Endometrial microvascular endothelial cells (primary cell): Measurements from ENCODE around the gene NKAIN4. TPM values are rescaled to one million over a fixed set of nuclear protein-coding genes. Genes with fewer than 3 reads are reported as not detected.

Source experiments
- in situ Hi-C: cut with HindIII; loops from 2 replicates; pipeline ENCODE4 v1.10.0; 2017; ENCODE audit warnings: low sequenced_read_pairs, low pct_unique_long_range_greater_than_20kb; ENCODE audit errors: inconsistent ontology term
- total RNA-seq: library from RNA; depleted of rRNA; stranded (reverse); fragments of >200 nt; gene quantifications from one replicate; pipeline ENCODE4 v1.2.3, GENCODE V29; 2015; ENCODE audit errors: inconsistent ontology term

NKAIN4 gene
- total RNA-seq, 1 donor from 2014 or later: not detected

DNA sequence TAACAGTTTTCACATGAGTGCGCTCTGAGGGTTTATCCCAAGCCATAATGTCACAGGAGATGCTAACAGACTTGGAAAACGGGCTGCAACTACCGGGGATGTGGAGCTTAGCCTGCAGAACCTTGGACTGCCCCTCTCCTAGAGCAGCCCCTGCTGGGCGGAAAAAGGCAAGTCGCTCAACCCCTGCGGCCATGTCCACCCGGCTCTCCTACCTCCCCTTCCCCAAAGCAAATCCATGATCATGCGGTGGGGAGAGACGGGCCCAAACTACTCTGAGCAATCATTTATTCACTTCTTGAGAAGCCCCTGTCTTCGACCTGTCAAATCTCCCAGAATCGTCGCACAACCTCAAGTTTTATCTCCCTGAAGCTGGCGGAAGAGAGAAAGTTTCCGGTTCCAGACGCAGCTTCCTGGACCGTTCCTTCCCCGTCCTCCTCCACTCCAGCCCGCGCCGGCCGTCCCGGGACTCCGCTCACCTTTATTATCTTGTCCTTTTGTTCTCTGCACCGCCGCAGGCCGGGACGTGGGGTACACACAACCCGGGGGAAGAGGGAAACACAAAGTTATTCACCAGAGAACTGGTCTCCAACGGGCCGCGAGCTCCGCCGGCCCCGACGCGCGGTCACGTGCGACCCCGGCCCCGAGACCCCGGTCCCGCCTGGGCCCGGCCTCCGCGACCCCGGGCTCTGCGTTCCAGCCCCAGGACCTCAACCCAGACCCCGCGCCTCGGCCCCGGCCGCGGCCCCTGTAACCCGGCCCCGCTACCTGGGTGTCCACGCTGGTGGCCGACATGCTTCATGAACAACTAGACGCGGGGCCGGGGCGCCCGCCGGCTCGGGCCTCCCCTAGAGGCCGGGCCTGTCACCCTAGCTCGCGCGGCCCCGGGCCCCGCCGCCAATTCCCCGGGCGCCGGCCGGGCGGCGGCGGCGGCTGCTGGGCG, 38.9 kb downstream of the NKAIN4 start:
- in situ Hi-C loops: no loop called here

GRCh38 chr20:63214514-63214913, 39.7 kb downstream of the NKAIN4 start:
- in situ Hi-C loops: no loop called here

- in situ Hi-C loops: no loop called here
These were observed 41.5 kb downstream of the NKAIN4 start for GRCh38 chr20:63212792-63213191.

GRCh38 chr20:63212393-63212730, 41.9 kb downstream of the NKAIN4 start:
- in situ Hi-C loops: no loop called here

GRCh38 chr20:63210011-63210605, 44.2 kb downstream of the NKAIN4 start:
- in situ Hi-C loops: no loop called here

DNA sequence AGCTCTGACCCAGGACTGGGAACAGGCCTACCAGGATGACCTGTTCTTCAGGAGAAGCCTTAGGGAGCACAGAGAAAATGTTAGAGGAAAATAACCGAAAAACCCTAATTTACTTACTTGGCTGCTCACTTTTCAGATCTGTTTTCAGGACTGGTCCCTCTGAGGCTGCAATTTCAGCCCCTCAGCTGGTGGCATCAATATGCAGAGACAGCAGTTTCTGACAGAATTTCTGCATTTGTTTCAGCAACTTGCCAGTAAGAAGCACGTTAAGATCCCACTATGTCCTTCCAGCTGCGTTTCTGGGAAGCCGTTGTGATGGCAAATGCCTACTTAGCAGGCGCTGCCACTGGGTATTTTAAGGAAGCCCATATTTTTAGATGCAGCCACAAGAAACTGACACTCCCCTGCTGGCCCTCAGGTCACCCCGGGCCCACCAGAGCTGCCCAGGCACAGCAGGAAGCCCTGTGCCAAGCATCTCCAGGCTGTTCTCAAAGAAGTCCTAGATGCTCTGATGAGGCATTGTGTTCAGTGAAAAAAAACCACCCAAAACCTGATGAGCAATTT, 45.8 kb downstream of the NKAIN4 start:
- in situ Hi-C loops: no loop called here

DNA sequence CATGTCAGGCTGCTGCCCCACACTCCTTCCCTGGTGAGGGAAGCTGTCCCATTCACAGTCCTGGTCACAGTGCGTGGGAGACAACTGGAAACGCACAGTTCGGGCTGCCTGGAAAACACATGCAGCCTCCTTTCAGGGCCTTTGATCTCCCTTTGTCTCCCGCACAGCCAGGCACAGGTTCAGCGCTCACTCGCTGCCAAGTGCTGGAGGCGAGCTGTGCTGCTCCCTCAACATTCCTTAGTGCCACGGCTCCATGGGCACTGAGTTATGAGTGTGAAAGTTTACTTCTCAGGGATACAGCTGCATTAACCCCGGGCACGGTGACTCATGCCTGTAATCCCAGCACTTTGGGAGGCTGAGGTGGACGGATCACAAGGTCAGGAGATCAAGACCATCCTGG, 47.4 kb downstream of the NKAIN4 start:
- in situ Hi-C loops: no loop called here

DNA sequence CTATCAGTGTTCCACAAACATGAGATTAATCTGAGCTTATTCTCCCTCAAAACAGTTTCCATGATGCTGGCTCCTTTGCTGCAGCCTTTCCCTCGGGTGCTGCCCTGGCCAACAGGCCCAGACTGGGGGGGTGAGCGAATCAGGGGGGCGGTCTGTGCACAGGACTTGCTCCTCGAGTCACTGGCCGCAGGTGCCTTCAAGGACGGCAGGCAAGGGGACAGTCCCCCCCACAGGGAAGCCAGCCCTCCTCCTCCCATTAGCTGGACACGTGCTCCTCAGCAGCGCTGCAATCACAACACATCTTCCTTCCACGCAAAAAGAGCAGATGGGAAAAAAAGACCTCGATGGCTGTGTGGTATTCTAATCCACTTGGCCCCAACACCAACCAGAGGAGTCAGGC, 48.4 kb downstream of the NKAIN4 start:
- in situ Hi-C loops: no loop called here

DNA sequence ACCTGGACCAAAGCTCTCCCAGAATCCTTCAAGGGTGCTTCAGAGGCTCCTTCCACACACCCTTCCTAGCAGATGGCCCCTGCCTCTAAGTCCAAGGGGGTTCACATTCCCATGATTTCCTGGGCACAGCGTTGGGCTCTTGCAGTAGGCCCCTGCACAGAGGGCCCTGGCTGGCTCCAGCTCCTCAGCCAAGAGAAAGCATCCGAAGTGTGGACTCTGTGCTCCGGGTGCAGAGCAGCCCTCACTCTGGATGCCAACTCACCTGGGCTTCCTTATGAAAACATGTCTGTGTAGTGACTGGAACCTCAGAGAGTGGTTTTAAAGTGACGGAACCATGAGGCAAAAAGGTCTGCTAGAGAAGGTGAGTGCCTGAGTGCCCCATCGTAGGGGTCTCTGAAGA, 49.9 kb downstream of the NKAIN4 start:
- in situ Hi-C loops: no loop called here

DNA sequence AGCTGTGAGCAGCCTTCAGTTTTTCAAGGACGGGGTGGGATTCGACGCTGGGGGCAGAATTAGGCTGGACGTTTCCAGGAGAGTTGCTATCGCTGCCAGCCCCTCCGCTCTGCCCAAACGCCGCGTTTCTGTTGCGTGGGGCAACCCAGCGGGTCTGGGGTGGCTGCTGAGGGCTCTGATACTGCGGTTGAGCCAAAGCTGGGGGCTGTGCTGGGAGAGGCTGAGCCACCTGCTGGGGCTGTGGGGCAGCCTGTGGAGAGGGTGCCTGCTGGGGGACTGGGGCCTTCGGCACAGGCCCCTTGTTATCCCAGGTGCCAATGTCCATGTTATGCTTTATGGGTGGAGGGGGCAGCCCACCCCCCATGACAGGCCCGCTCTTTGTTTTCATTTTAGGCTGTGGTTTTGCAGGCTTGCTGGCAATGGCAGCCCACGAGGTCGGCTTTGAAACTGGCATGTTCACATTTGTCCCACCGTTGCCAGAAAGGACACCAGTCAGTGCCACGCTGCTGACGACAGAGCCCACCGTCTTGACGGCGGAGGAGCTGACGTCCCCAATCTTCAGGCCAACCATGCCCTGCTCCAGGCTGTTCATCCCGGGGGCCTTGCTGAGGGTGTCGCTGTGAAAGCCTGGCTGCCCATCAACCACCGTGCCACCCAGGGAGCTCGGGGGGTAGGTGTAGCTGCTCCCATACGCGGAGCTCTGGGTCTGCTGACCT, 51.3 kb downstream of the NKAIN4 start:
- in situ Hi-C loops: no loop called here

DNA sequence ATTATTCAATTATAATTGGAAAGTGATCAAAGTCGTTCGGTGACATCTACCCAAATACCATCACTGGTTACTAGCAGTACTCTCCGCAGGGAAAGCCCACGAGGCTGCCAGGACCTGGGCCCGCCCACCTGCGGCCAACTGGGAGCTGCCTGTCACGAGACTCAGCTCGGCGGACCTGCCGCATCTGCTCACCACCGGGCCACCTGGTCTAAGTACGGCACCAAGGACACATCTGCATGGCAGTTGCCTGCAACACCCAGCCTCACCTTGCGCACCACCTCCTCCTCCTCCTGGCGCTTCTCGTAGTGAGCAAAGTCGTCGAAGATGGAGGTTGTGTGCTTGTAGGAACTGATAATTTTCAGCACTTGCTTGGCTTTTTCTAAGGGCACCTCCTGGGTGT, 52.2 kb downstream of the NKAIN4 start:
- in situ Hi-C loops: no loop called here

- in situ Hi-C loops: no loop called here
These were observed 55.7 kb downstream of the NKAIN4 start for GRCh38 chr20:63198606-63199005.

DNA sequence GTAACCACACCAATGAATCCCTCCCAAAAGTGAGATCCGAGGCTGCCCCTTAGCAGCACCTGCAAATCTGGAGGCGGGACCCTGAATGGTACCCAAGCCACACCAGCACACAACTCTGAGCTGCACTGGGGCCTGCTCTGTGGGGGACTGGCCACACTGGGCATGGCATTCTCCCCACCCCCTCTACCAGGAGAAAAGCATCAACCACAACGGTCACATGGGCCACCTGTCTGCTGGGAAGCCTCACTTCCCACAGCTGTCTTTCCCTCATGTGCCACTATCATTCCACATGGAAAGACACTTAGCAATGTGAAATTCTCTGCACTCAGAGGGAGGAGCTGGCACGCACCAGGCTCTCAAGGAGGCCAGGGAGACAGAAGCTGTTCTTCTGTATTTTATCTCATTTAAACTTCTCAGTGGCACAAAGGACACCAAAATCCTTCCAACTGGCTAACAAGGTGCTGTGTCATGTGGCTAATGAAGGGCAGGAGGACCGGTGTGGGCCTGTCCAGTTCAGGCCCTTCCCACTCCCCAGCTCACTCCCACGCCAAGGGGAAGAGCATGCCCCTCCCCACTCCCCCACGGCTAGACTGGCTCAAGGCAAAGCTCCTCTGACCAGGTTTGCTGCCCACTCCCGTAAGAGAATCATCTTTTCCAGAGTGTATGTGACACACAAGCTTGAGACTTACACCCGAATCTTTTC, 57.3 kb downstream of the NKAIN4 start:
- in situ Hi-C loops: no loop called here

DNA sequence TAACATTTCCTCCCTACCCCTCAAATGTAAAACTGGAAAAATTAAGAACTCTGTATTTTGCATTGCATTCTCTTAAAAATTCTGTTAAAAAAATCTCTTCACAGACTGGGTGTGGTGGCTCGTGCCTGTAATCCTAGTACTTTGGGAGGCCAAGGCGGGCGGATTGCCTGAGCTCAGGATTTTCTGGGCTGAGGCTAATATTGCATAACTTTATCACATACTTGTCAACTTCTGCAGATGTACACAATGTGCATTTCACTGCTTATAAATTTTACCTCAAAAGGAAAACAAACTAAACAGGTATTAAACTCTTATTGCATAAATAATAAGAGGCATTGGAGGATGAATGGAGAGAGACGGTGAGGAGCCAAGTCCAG, 59.5 kb downstream of the NKAIN4 start:
- in situ Hi-C loops: no loop called here

DNA sequence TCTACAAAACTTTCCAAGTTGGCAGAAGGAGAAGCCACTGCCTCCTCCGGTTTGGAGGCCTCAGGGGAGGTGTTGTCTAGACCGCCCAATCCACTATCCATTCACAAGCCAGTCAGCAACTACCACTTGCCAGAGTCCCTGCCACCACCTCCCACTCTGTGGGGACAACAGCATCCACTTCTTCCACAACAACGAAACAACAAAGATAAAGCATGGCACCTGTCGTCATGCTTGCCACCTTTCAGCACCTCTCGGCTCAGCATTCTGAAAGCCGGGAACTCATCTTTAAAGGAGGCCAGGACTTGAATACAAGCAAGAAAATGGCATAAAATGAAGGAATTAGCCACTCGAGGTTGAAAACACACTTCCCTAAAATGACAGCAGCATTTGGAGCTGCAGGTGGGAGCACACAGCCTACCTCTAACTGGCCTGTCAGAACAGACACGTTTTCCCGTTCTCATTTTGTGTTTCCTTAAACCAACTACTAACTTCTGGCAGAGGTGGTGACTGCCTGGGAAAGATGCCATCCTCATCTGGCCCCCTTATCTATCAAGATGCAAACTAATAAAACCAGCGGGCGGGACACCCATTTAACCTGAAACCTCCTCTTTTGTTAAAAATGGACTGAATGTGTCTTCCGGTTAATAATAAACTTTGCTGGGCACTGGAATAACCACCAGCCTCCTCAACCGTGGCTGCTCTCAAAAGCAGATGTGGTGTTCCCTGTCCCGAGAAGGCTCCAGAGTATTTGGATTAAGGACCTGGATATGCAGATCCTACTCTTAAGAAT, 60.1 kb downstream of the NKAIN4 start:
- in situ Hi-C loops: no loop called here

DNA sequence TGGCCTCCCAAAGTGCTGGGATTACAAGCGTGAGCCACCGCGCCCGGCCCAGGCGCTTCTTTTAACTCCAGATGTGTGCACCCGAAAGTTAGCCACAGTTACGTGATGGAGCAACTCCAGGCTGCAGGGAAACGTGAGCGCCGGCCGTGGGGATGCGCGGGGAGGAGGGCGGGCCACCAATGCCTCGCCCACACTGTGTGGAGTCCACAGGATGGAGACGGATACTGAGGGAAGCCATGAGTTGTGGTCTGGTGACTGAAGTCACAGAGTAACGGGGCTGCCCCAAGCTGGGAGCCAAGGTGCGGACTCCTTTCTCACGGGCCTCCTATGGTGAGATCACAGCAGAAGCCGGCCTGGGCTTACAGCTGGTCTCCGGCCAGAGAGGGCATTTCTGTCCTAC, 61.5 kb downstream of the NKAIN4 start:
- in situ Hi-C loops: no loop called here

DNA sequence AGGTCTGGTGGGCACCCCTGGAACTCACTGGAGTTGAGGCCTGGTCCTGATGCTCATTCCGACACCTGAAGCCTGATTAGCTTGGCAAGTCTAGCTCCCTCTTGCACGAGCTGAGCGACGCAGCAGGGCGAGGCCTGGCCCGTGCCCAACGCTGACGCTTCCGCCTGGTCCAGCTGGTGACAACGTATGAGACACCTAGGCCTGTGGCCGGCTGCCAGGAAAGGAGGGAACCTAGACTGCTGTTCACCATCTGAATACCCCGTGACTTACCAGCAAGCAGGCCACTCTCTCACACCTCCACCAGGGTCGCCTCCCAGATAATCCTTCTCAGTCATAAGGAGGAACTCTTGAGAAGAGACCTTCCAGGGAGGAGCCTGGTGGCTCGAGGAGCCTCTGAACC, 62.9 kb downstream of the NKAIN4 start:
- in situ Hi-C loops: no loop called here

DNA sequence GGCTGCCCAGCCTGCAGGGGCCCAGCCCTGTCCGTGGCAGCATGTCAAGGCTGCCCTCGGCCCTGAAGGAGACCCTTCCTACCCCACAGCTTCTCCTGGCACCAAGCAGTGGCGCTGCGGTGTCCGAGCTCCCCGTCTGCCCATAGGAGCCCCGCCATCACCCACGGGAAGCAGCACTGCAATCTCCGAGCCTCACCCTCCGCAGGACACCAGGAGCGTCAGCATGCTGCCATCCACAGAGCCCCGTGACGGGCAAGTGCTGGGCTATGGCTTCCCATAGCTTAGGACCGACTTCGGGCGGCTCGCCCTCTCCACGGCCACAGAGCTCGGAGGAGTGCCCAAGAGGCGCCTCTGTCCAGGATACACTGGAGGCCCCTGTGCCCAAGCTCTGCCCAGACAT, 63.4 kb downstream of the NKAIN4 start:
- in situ Hi-C loops: no loop called here
